Upper lobe of right lung (tissue), 1 donor: Measurements from ENCODE around the gene CDCA7L. TPM values are rescaled to one million over a fixed set of nuclear protein-coding genes. Genes with fewer than 3 reads are reported as not detected.

Experiments used
- ATAC-seq: fragments of 200-7000 bp; cut with Tn5 transposase; one replicate; pipeline ENCODE4 v1.9.1; 2020; ENCODE audit warnings: mild to moderate bottlenecking, moderate library complexity
- DNase-seq: peaks from one replicate; pipeline ENCODE4 v3.0.0-alpha.2; 2020
- H3K27ac ChIP-seq: fragments of 200-600 bp; one replicate; pipeline ENCODE4 v1.8.0; 2022
- H3K27me3 ChIP-seq: fragments of 200-600 bp; one replicate; pipeline ENCODE4 v1.8.0; 2022; ENCODE audit warnings: mild to moderate bottlenecking
- H3K36me3 ChIP-seq: fragments of 200-600 bp; one replicate; pipeline ENCODE4 v1.8.0; 2022
- H3K4me1 ChIP-seq: fragments of 200-600 bp; one replicate; pipeline ENCODE4 v1.8.0; 2022
- H3K4me3 ChIP-seq: fragments of 200-600 bp; one replicate; pipeline ENCODE4 v1.8.0; 2022; ENCODE audit warnings: mild to moderate bottlenecking
- H3K9me3 ChIP-seq: fragments of 200-600 bp; one replicate; pipeline ENCODE4 v1.8.0; 2022
- intact Hi-C: fragments of 100-400 bp; cut with DNase I; formaldehyde crosslinking; loops from one replicate; pipeline ENCODE4 v1.11.0; 2022
- total RNA-seq: library from RNA; stranded (reverse); fragmentation: NEBNext Ultra II Directional; extraction: Animal tissue kit (Norgen Biotek cat#: 25700); gene quantifications from one replicate; pipeline ENCODE4 v1.2.1, GENCODE V29; 2021
- TF ChIP-seq, protein P1 (sequence below): fragments of 200-600 bp; IDR thresholded peaks from one replicate; pipeline ENCODE4 v1.8.0; 2022; ENCODE audit warnings: antibody characterized with exemption
- donor health status: DM: no; HTN: yes; CAD: no; lungs with severe emphysema.

The CDCA7L gene
- total RNA-seq, 1 donor from 2014 or later: 41.2 TPM

GRCh38 chr7:21910253-21910652, 35.4 kb downstream of the CDCA7L start:
- intact Hi-C loops: no loop called here
- Histone ChIP-seq H3K4me1 (no peaks in the 10 kb centered on the region), H3K36me3 (peaks cover 35% of the 10 kb centered on the region), H3K27me3 (no peaks in the 10 kb centered on the region), H3K4me3 (no peak overlapping the region), H3K27ac (no peak overlapping the region), H3K9me3 (no peaks in the 10 kb centered on the region)
- TF ChIP-seq, protein P1, sequence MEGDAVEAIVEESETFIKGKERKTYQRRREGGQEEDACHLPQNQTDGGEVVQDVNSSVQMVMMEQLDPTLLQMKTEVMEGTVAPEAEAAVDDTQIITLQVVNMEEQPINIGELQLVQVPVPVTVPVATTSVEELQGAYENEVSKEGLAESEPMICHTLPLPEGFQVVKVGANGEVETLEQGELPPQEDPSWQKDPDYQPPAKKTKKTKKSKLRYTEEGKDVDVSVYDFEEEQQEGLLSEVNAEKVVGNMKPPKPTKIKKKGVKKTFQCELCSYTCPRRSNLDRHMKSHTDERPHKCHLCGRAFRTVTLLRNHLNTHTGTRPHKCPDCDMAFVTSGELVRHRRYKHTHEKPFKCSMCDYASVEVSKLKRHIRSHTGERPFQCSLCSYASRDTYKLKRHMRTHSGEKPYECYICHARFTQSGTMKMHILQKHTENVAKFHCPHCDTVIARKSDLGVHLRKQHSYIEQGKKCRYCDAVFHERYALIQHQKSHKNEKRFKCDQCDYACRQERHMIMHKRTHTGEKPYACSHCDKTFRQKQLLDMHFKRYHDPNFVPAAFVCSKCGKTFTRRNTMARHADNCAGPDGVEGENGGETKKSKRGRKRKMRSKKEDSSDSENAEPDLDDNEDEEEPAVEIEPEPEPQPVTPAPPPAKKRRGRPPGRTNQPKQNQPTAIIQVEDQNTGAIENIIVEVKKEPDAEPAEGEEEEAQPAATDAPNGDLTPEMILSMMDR: no peak
- ATAC-seq: no peak
- DNase-seq: no peak

DNA sequence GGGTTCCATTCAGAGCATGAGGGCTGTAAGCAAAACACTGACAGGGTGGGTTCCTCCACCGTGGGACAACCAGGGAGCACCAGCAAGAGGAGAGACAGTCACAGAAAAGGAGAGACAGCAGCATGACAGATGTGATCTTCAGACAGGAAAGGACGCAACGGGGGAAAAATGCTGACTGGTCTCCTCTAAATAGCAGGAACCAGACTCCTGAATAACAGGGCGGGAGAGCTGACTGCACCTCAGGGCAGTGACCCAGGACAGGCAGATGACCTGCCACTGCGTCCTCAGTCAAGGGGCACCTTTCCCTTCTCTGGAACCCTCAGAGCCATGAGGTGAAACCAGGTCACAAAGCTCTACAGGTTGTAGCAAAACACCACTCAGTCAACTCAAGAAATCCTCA, 37.0 kb downstream of the CDCA7L start:
- Histone ChIP-seq H3K9me3 (no peaks in the 10 kb centered on the region), H3K4me3 (no peak overlapping the region), H3K4me1 (no peaks in the 10 kb centered on the region), H3K27ac (no peak overlapping the region), H3K27me3 (no peaks in the 10 kb centered on the region), H3K36me3 (peaks cover 39% of the 10 kb centered on the region)
- DNase-seq (no peak), ATAC-seq (no peak)
- TF ChIP-seq, protein P1: no peak
- intact Hi-C loops: no loop called here

GRCh38 chr7:21903020-21903786, 42.5 kb downstream of the CDCA7L start:
- intact Hi-C loops: no loop called here
- DNase-seq (no peak), ATAC-seq (no peak)
- TF ChIP-seq, protein P1: no peak
- H3K9me3 ChIP-seq: no peaks in the 10 kb centered on the region
- H3K27ac ChIP-seq: no peak overlapping the region
- H3K36me3 ChIP-seq: peaks cover 57% of the 10 kb centered on the region
- no peaks in the 10 kb centered on the region for H3K27me3 ChIP-seq
- no peak overlapping the region for H3K4me3 ChIP-seq
- no peaks in the 10 kb centered on the region for H3K4me1 ChIP-seq

DNA sequence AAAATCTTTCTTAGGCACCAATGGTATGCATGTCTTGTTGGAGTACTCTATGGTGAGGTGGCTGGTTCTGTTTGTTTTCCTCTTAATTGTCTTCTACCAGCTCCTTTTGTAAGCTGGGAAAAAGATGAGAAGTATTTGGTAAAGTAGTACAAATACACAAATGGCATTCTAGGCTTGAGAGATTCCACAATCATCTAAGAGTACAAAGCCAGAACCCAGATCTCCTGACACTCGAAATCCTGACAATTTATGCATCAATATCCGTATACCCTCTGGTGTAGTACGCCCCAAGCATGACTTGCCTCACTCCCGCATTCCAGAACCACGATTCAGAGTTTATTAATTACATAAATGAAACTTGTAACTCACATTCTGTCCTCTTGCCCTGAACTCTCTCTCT, 43.5 kb downstream of the CDCA7L start:
- peaks cover 50% of the 10 kb centered on the region for H3K36me3 ChIP-seq
- peak; percentile 18 for ATAC-seq

GRCh38 chr7:21898265-21898930, 47.3 kb downstream of the CDCA7L start:
- ATAC-seq (peak; percentile 72), DNase-seq (no peak)
- TF ChIP-seq, protein P1: no peak
- H3K4me3 ChIP-seq: no peak overlapping the region
- peaks cover 15% of the 10 kb centered on the region for H3K36me3 ChIP-seq
- H3K27ac ChIP-seq: peak overlapping the region; percentile 30
- H3K9me3 ChIP-seq: no peaks in the 10 kb centered on the region
- H3K27me3 ChIP-seq: no peaks in the 10 kb centered on the region
- intact Hi-C loops: no loop called here
- no peaks in the 10 kb centered on the region for H3K4me1 ChIP-seq

More for the DNA sequence above, 43.5 kb downstream of the CDCA7L start:
- DNase-seq: no peak
- intact Hi-C loops: no loop called here
- H3K9me3 ChIP-seq: no peaks in the 10 kb centered on the region
- TF ChIP-seq, protein P1: no peak
- no peak overlapping the region for H3K4me3 ChIP-seq
- no peak overlapping the region for H3K27ac ChIP-seq
- no peaks in the 10 kb centered on the region for H3K27me3 ChIP-seq
- no peaks in the 10 kb centered on the region for H3K4me1 ChIP-seq
